Gastroesophageal sphincter (tissue), 4 donors: Measurements from ENCODE around the gene RFLNA. TPM values are rescaled to one million over a fixed set of nuclear protein-coding genes. Genes with fewer than 3 reads are reported as not detected.

Source experiments
- ATAC-seq: fragments of 150-250 bp; one replicate; pipeline ENCODE4 v1.9.1; 2016; ENCODE audit warnings: mild to moderate bottlenecking, moderate library complexity
- H3K27ac ChIP-seq, 4 donors: fragments of 200-600 bp; sonication (generic) in 3 of 4; 1 replicate in 3 of 4; 2 replicates in 1 of 4; pipeline ENCODE4 v1.5.1; 2016 to 2019
- H3K27me3 ChIP-seq: fragments of 200-600 bp; sonication (generic); one replicate; pipeline ENCODE4 v1.5.1; 2019
- H3K36me3 ChIP-seq, 2 donors: fragments of 200-600 bp; sonication (generic); one replicate each; pipeline ENCODE4 v1.5.1; 2019; ENCODE audit warnings: control low read depth in 1 of 2
- H3K4me1 ChIP-seq, 3 donors: fragments of 200-600 bp; sonication (generic); 1 replicate in 2 of 3; 2 replicates in 1 of 3; pipeline ENCODE4 v1.5.1; 2016 to 2019; ENCODE audit warnings: control low read depth in 2 of 3
- H3K4me3 ChIP-seq, 2 donors: fragments of 200-600 bp; sonication (generic); one replicate each; pipeline ENCODE4 v1.5.1; 2019; ENCODE audit warnings: mild to moderate bottlenecking in 1 of 2, moderate library complexity in 1 of 2
- H3K9me3 ChIP-seq, 3 donors: fragments of 200-600 bp; sonication (generic); one replicate each; pipeline ENCODE4 v1.5.1; 2017 to 2019; ENCODE audit warnings: control low read depth in 2 of 3
- CTCF ChIP-seq, 4 experiments: fragments of 200-600 bp in 2 of 4; fragments of 450-650 bp in 2 of 4; sonication (generic) in 1 of 4; IDR thresholded peaks; one replicate each; pipeline ENCODE4 v1.5.1; 2017 to 2019; ENCODE audit warnings: antibody characterized with exemption in 4 of 4, mild to moderate bottlenecking in 2 of 4, moderate library complexity in 2 of 4
- EP300 ChIP-seq: sonication (generic); formaldehyde crosslinking; IDR thresholded peaks from one replicate; pipeline ENCODE4 v1.6.1; 2017; ENCODE audit warnings: antibody characterized with exemption, mild to moderate bottlenecking
- POLR2A ChIP-seq, 2 donors: fragments of 450-650 bp; IDR thresholded peaks; one replicate each; pipeline ENCODE4 v1.6.1; 2017; ENCODE audit warnings: antibody characterized with exemption in 2 of 2, mild to moderate bottlenecking in 2 of 2, moderate library complexity in 1 of 2
- POLR2AphosphoS5 ChIP-seq: sonication (generic); formaldehyde crosslinking; IDR thresholded peaks from one replicate; pipeline ENCODE4 v1.6.1; 2017; ENCODE audit warnings: antibody characterized with exemption
- WGBS, 2 donors: methylation state at CpG; one replicate each; pipeline ENCODE4 v1.1.5; 2018; ENCODE audit warnings: low coverage in 1 of 2; 5-methylcytosine and 5-hydroxymethylcytosine counted together
- total RNA-seq, 4 donors: library from RNA; depleted of rRNA; stranded (reverse); fragments of >200 nt; gene quantifications; one replicate each; pipeline ENCODE4 v1.1.0, GENCODE V29; 2016

The RFLNA gene
- total RNA-seq, 4 donors from 2014 or later = 0.39 to 1.2 (median 0.54) TPM; not detected in 1

DNA sequence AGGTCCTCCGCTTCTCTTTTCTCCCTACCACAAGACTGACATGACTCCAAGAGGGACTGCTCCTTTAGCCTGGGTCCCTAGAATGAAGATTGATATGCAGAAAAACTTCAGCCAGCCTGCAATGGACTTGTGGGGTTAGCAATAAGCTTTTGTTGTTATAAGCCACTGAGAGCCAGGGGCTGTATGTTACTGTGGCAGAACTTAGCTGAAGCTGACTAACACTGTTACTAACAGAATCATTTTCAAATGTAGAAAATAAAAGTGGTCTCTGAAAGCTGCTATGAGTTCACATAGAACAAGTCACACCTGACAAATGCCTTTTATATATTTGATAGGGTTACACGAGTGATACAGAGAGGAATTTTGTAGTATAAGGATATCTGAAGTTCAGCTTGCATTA lies 13.6 kb upstream of the RFLNA start:
- Histone ChIP-seq H3K27ac (no peak overlapping the region), H3K36me3 (no peaks in the 10 kb centered on the region), H3K27me3 (peaks cover 33% of the 10 kb centered on the region), H3K9me3 (peaks cover 0 to 17% (median 0%) of the 10 kb centered on the region in 3 donors), H3K4me1 (peaks cover 0 to 8% (median 0%) of the 10 kb centered on the region in 3 donors), H3K4me3 (no peak overlapping the region)
- no peak for ATAC-seq
- 94 to 100% methylated on average over 2 of the region's 2 CpGs for WGBS, 2 donors
- TF ChIP-seq POLR2AphosphoS5 (no peak), EP300 (no peak), CTCF (IDR thresholded peaks at IDR 0.05) (no peak), POLR2A (IDR thresholded peaks at IDR 0.05) (no peak)

GRCh38 chr12:124282287-124282686 lies 12.6 kb upstream of the RFLNA start:
- H3K4me1 ChIP-seq = peaks cover 0 to 8% (median 0%) of the 10 kb centered on the region in 3 donors
- TF ChIP-seq CTCF (IDR thresholded peaks at IDR 0.05) = no peak
- no peak for TF ChIP-seq EP300
- TF ChIP-seq POLR2A (IDR thresholded peaks at IDR 0.05) = no peak
- no peak overlapping the region for H3K4me3 ChIP-seq
- no peak for ATAC-seq
- H3K27me3 ChIP-seq = peaks cover 27% of the 10 kb centered on the region
- peaks cover 0 to 17% (median 0%) of the 10 kb centered on the region in 3 donors for H3K9me3 ChIP-seq
- WGBS, 2 donors = 88% methylated on average over 3 to 5 of the region's 5 CpGs
- no peak overlapping the region for H3K27ac ChIP-seq
- no peaks in the 10 kb centered on the region for H3K36me3 ChIP-seq

DNA sequence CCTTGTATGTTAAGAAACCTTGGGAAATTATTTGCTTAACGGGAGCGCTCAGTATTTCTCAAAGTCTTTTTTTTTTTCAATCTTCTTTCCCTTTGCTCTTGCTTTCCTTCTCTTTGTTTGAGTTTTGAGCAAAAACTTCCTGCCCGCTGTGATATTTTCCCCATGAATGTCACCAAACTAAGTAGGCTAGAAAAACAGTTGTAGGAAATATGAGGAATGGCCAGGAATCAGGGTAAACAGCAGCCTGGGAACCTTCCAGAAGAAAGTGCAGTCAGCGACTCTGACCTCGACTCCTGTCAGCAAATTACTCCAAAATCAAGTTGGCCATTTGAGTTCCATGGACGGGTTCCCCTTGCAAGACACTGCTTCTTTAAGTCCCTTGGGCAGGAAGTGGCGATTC lies 11.6 kb upstream of the RFLNA start:
- Histone ChIP-seq H3K27me3 (peaks cover 20% of the 10 kb centered on the region), H3K4me1 (peaks cover 0 to 8% (median 0%) of the 10 kb centered on the region in 3 donors), H3K27ac (no peak overlapping the region), H3K9me3 (peaks cover 0 to 24% (median 0%) of the 10 kb centered on the region in 3 donors), H3K4me3 (no peak overlapping the region), H3K36me3 (no peaks in the 10 kb centered on the region)
- no peak for ATAC-seq
- WGBS, 2 donors = 43 to 62% methylated on average over 5 of the region's 7 CpGs
- TF ChIP-seq POLR2A (IDR thresholded peaks at IDR 0.05) (no peak), EP300 (no peak), CTCF (IDR thresholded peaks at IDR 0.05) (no peak), POLR2AphosphoS5 (no peak)

DNA sequence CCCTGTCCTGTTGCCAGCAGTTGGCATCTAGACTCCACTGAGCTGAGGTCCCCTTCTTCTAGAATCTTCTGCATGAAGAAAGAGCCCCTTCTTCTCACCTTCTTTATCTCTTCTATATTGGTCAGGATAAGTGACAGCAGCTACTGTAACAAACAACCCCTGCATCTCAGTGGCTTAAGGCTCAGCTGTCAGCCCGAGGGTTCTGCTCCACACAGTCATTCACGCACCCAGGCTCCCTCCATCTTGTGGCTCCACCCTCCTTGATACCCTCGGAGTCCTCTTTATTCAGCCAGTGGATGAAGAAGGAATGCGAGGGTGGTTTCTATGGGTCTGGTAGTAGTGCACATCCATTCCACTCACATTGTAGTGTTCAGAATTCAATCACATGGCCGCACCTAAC lies 10.5 kb upstream of the RFLNA start:
- H3K27ac ChIP-seq = no peak overlapping the region
- H3K4me3 ChIP-seq = no peak overlapping the region
- peaks cover 0 to 24% (median 0%) of the 10 kb centered on the region in 3 donors for H3K9me3 ChIP-seq
- 80 to 86% methylated on average over 1 to 5 of the region's 5 CpGs for whole genome bisulfite sequencing, 2 donors
- ATAC-seq = no peak
- peaks cover 0 to 15% (median 5%) of the 10 kb centered on the region in 3 donors for H3K4me1 ChIP-seq
- peaks cover 10% of the 10 kb centered on the region for H3K27me3 ChIP-seq
- H3K36me3 ChIP-seq = no peaks in the 10 kb centered on the region
- TF ChIP-seq POLR2AphosphoS5 = no peak
- TF ChIP-seq CTCF (IDR thresholded peaks at IDR 0.05) = no peak
- TF ChIP-seq EP300 = no peak
- no peak for TF ChIP-seq POLR2A (IDR thresholded peaks at IDR 0.05)

DNA sequence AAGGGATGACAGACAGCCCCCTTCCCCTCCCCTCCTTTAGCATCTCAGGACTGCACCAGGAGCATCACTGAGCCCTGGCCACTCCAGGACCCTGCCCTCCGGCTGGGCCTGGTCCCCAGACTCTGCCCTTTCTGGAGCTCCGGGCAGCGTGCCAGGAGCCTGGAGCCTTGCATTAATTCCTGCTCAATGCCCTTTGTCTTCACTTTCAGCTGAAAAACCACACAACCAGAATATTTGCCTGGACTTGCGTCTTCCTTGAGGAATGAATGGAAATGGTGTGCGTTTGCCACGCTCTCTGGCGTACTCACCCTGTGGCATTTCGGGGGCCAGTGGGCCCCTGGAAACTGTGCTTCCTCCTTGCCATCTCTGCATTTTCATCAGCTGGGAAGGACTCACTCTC lies 8.5 kb upstream of the RFLNA start:
- Histone ChIP-seq H3K4me3 (no peak overlapping the region), H3K27me3 (no peaks in the 10 kb centered on the region), H3K9me3 (peaks cover 0 to 19% (median 0%) of the 10 kb centered on the region in 3 donors), H3K36me3 (no peaks in the 10 kb centered on the region), H3K4me1 (peaks cover 0 to 18% (median 9%) of the 10 kb centered on the region in 3 donors), H3K27ac (no peak overlapping the region)
- TF ChIP-seq CTCF (IDR thresholded peaks at IDR 0.05) (no peak), POLR2A (IDR thresholded peaks at IDR 0.05) (no peak), POLR2AphosphoS5 (no peak), EP300 (no peak)
- WGBS, 2 donors = 57% methylated on average over 3 of the region's 8 CpGs; no CpG with 5 or more reads in 1 of the 2 donors
- no peak for ATAC-seq
